Mesenchymal stem cell (in vitro differentiated cells and primary cell): ENCODE results near the gene PPM1J.

Experiments used
- DNase-seq: peaks from one replicate; pipeline ENCODE4 v3.0.0-alpha.2; 2013
- H2AFZ ChIP-seq: one replicate; pipeline ENCODE4 v1.6.1; 2013; ENCODE audit warnings: low read depth, mild to moderate bottlenecking, control low read depth, inconsistent platforms, low read length, moderate library complexity
- H2AK5ac ChIP-seq: 2 replicates; pipeline ENCODE4 v1.6.1; 2013; ENCODE audit warnings: low read length, moderate library complexity, mild to moderate bottlenecking, inconsistent platforms; ENCODE audit not compliant: severe bottlenecking
- H2BK120ac ChIP-seq: one replicate; pipeline ENCODE4 v1.6.1; 2013; ENCODE audit warnings: low read depth, mild to moderate bottlenecking, inconsistent platforms, low read length, moderate library complexity
- H2BK12ac ChIP-seq, 2 experiments: one replicate each; pipeline ENCODE4 v1.6.1; 2013; ENCODE audit warnings: inconsistent platforms in 2 of 2, low read length in 2 of 2, mild to moderate bottlenecking in 2 of 2, moderate library complexity in 2 of 2, control low read depth in 1 of 2
- H2BK15ac ChIP-seq: one replicate; pipeline ENCODE4 v1.6.1; 2013; ENCODE audit warnings: mild to moderate bottlenecking, low read depth, inconsistent platforms; ENCODE audit not compliant: poor library complexity, severe bottlenecking
- H2BK5ac ChIP-seq: 2 replicates; pipeline ENCODE4 v1.6.1; 2013; ENCODE audit warnings: low read depth, mild to moderate bottlenecking, low read length, control low read depth, inconsistent platforms; ENCODE audit not compliant: poor library complexity, severe bottlenecking
- H3K14ac ChIP-seq, 2 experiments: one replicate each; pipeline ENCODE4 v1.6.1; 2013; ENCODE audit warnings: inconsistent platforms in 2 of 2, low read length in 2 of 2, control low read depth in 1 of 2, mild to moderate bottlenecking in 1 of 2, moderate library complexity in 1 of 2
- H3K18ac ChIP-seq, 2 experiments: one replicate each; pipeline ENCODE4 v1.6.1; 2013; ENCODE audit warnings: inconsistent platforms in 2 of 2, low read length in 2 of 2, control low read depth in 1 of 2, low read depth in 1 of 2, mild to moderate bottlenecking in 1 of 2
- H3K23ac ChIP-seq, 2 experiments: one replicate each; pipeline ENCODE4 v1.6.1; 2013; ENCODE audit warnings: inconsistent platforms in 2 of 2, low read length in 2 of 2, mild to moderate bottlenecking in 2 of 2, moderate library complexity in 2 of 2, control low read depth in 1 of 2
- H3K27ac ChIP-seq: 2 replicates; pipeline ENCODE4 v1.5.1; 2013; ENCODE audit warnings: mild to moderate bottlenecking, moderate library complexity, low read length, control low read depth, inconsistent platforms; ENCODE audit not compliant: poor library complexity, severe bottlenecking
- H3K27me3 ChIP-seq, 2 experiments: 2 replicates each; pipeline versions ENCODE4 v1.6.1 to v1.7.0; 2013; ENCODE audit warnings: low read length in 2 of 2, mild to moderate bottlenecking in 2 of 2, moderate library complexity in 2 of 2, control low read depth in 1 of 2, inconsistent platforms in 1 of 2; ENCODE audit not compliant: control insufficient read depth in 1 of 2, insufficient read depth in 1 of 2
- H3K36me3 ChIP-seq, 2 experiments: 2 replicates each; pipeline versions ENCODE4 v1.6.1 to v1.7.0; 2013; ENCODE audit warnings: low read length in 2 of 2, control low read depth in 1 of 2, inconsistent platforms in 1 of 2, low read depth in 1 of 2, mild to moderate bottlenecking in 1 of 2; ENCODE audit not compliant: insufficient read depth in 2 of 2, control insufficient read depth in 1 of 2
- H3K4ac ChIP-seq, 2 experiments: one replicate each; pipeline ENCODE4 v1.6.1; 2013; ENCODE audit warnings: inconsistent platforms in 2 of 2, low read length in 2 of 2, mild to moderate bottlenecking in 2 of 2, moderate library complexity in 2 of 2, control low read depth in 1 of 2, low read depth in 1 of 2
- H3K4me1 ChIP-seq: 2 replicates; pipeline ENCODE4 v1.6.1; 2013; ENCODE audit warnings: low read depth, low read length, control low read depth; ENCODE audit not compliant: control insufficient read depth, insufficient read depth
- H3K4me2 ChIP-seq: 2 replicates; pipeline ENCODE4 v1.6.1; 2013; ENCODE audit warnings: low read length, mild to moderate bottlenecking, inconsistent platforms; ENCODE audit not compliant: poor library complexity, severe bottlenecking
- H3K4me3 ChIP-seq, 2 experiments: 2 replicates each; pipeline versions ENCODE4 v1.5.1 to v1.7.0; 2013; ENCODE audit warnings: low read length in 2 of 2, mild to moderate bottlenecking in 2 of 2, control low read depth in 1 of 2, low read depth in 1 of 2; ENCODE audit not compliant: insufficient read depth in 1 of 2
- H3K79me1 ChIP-seq: replicated peaks from 2 replicates; pipeline ENCODE4 v1.6.1; 2013; ENCODE audit warnings: mild to moderate bottlenecking, control low read depth, low read length, inconsistent platforms; ENCODE audit not compliant: poor library complexity, severe bottlenecking
- H3K9ac ChIP-seq: 2 replicates; pipeline ENCODE4 v1.7.0; 2013; ENCODE audit warnings: mild to moderate bottlenecking, low read length, moderate library complexity
- H3K9me3 ChIP-seq: 2 replicates; pipeline ENCODE4 v1.7.0; 2013; ENCODE audit warnings: mild to moderate bottlenecking, low read length; ENCODE audit not compliant: control insufficient read depth
- H4K8ac ChIP-seq: one replicate; pipeline ENCODE4 v1.6.1; 2013; ENCODE audit warnings: inconsistent platforms, mild to moderate bottlenecking, low read length, moderate library complexity
- H4K91ac ChIP-seq: one replicate; pipeline ENCODE4 v1.6.1; 2013; ENCODE audit warnings: mild to moderate bottlenecking, low read length, inconsistent platforms
- WGBS: methylation state at CpG from one replicate; pipeline ENCODE4 v1.1.7; 2013; ENCODE audit warnings: mixed read lengths; 5-methylcytosine and 5-hydroxymethylcytosine counted together

Gene PPM1J

GRCh38 chr1:112713466-112714312, 1.4 kb downstream of the PPM1J start:
- H2BK15ac ChIP-seq, result no peak overlapping the region
- no peak overlapping the region for H4K91ac ChIP-seq
- no peak overlapping the region for H4K8ac ChIP-seq
- no peaks in the 10 kb centered on the region for H3K9me3 ChIP-seq
- no peak overlapping the region for H3K4ac ChIP-seq
- H2AK5ac ChIP-seq, result no peak overlapping the region
- H3K14ac ChIP-seq, result no peak overlapping the region
- H3K27me3 ChIP-seq, result peaks cover 0 to 6% of the 10 kb centered on the region in 2 experiments
- H2BK5ac ChIP-seq, result no peak overlapping the region
- H3K23ac ChIP-seq, result peak overlapping the region in 1 of 2 experiments; percentile 9
- DNase-seq, result no peak
- peak overlapping the region; percentile 55 for H3K9ac ChIP-seq
- 27% methylated on average over 8 of the region's 14 CpGs for WGBS
- peak overlapping the region in 1 of 2 experiments; percentile 66 for H2BK12ac ChIP-seq
- H3K36me3 ChIP-seq, result peaks cover 0 to 12% of the 10 kb centered on the region in 2 experiments
- no peaks in the 10 kb centered on the region for H3K79me1 ChIP-seq
- peak overlapping the region; percentile 99 for H3K4me2 ChIP-seq
- H2BK120ac ChIP-seq, result no peak overlapping the region
- H3K4me3 ChIP-seq, result peak overlapping the region; percentile 63 to 78
- H2AFZ ChIP-seq, result no peak overlapping the region
- H3K27ac ChIP-seq, result no peak overlapping the region
- H3K4me1 ChIP-seq, result peaks cover 25% of the 10 kb centered on the region
- peak overlapping the region; percentile 19 to 63 for H3K18ac ChIP-seq

- Histone ChIP-seq H2BK120ac (no peak overlapping the region), H3K14ac (no peak overlapping the region), H3K36me3 (peaks cover 0 to 12% of the 10 kb centered on the region in 2 experiments), H3K9ac (no peak overlapping the region), H3K79me1 (peaks cover 1% of the 10 kb centered on the region), H2BK5ac (no peak overlapping the region), H3K23ac (no peak overlapping the region), H2AFZ (no peak overlapping the region), H2AK5ac (no peak overlapping the region), H2BK12ac (no peak overlapping the region), H3K9me3 (no peaks in the 10 kb centered on the region), H3K27me3 (peaks cover 0 to 6% of the 10 kb centered on the region in 2 experiments), H3K4ac (no peak overlapping the region), H3K18ac (no peak overlapping the region), H3K27ac (no peak overlapping the region), H3K4me1 (peaks cover 25% of the 10 kb centered on the region), H4K8ac (no peak overlapping the region), H3K4me3 (no peak overlapping the region), H4K91ac (no peak overlapping the region), H3K4me2 (no peak overlapping the region), H2BK15ac (no peak overlapping the region)
- no peak for DNase-seq
- WGBS, result 87% methylated on average over 9 of the region's 9 CpGs
Observed at GRCh38 chr1:112712701-112713128, 2.4 kb downstream of the PPM1J start.

- peak overlapping the region; percentile 61 for H4K91ac ChIP-seq
- H3K4ac ChIP-seq, result no peak overlapping the region
- H3K27ac ChIP-seq, result no peak overlapping the region
- no peak overlapping the region for H3K14ac ChIP-seq
- DNase-seq, result no peak
- no peak overlapping the region for H2BK12ac ChIP-seq
- H3K79me1 ChIP-seq, result peaks cover 1% of the 10 kb centered on the region
- H2BK5ac ChIP-seq, result no peak overlapping the region
- H3K9me3 ChIP-seq, result no peaks in the 10 kb centered on the region
- no peak overlapping the region for H3K4me3 ChIP-seq
- H3K4me1 ChIP-seq, result peaks cover 28% of the 10 kb centered on the region
- no peak overlapping the region for H3K18ac ChIP-seq
- H2AFZ ChIP-seq, result no peak overlapping the region
- H2AK5ac ChIP-seq, result no peak overlapping the region
- 97% methylated on average over 7 of the region's 7 CpGs for WGBS
- no peak overlapping the region for H3K23ac ChIP-seq
- no peak overlapping the region for H2BK15ac ChIP-seq
- H3K36me3 ChIP-seq, result peaks cover 0 to 12% of the 10 kb centered on the region in 2 experiments
- H3K4me2 ChIP-seq, result no peak overlapping the region
- peaks cover 0 to 6% of the 10 kb centered on the region in 2 experiments for H3K27me3 ChIP-seq
- no peak overlapping the region for H4K8ac ChIP-seq
- H3K9ac ChIP-seq, result no peak overlapping the region
- no peak overlapping the region for H2BK120ac ChIP-seq
Observed at GRCh38 chr1:112712191-112712590, 2.9 kb downstream of the PPM1J start.

GRCh38 chr1:112711670-112712069, 3.5 kb downstream of the PPM1J start:
- Histone ChIP-seq H3K27ac (no peak overlapping the region), H3K23ac (no peak overlapping the region), H3K36me3 (peaks cover 0 to 12% of the 10 kb centered on the region in 2 experiments), H2BK5ac (no peak overlapping the region), H2BK15ac (no peak overlapping the region), H3K9ac (no peak overlapping the region), H3K79me1 (peaks cover 1% of the 10 kb centered on the region), H3K9me3 (no peaks in the 10 kb centered on the region), H2AK5ac (no peak overlapping the region), H3K14ac (no peak overlapping the region), H4K91ac (no peak overlapping the region), H2AFZ (no peak overlapping the region), H3K18ac (no peak overlapping the region), H2BK12ac (no peak overlapping the region), H4K8ac (no peak overlapping the region), H3K4me3 (no peak overlapping the region), H3K4me2 (no peak overlapping the region), H3K4ac (no peak overlapping the region), H3K4me1 (peaks cover 28% of the 10 kb centered on the region), H2BK120ac (no peak overlapping the region), H3K27me3 (peaks cover 0 to 6% of the 10 kb centered on the region in 2 experiments)
- DNase-seq, result no peak
- 69% methylated on average over 11 of the region's 11 CpGs for WGBS
